H9 (cell line): ENCODE results near the gene MTA1. TPM values are rescaled to one million over a fixed set of nuclear protein-coding genes. Genes with fewer than 3 reads are reported as not detected.
A peak's percentile ranks its signal among the peaks of the same experiment; 100 is the strongest.

Source experiments
- DNase-seq: peaks from one replicate; pipeline ENCODE4 v3.0.0-alpha.2; 2017
- H2AFZ ChIP-seq: one replicate; pipeline ENCODE4 v1.6.1; 2013; ENCODE audit warnings: mild to moderate bottlenecking, low read length, control low read depth, moderate library complexity
- H2AK5ac ChIP-seq: 2 replicates; pipeline ENCODE4 v1.6.1; 2013; ENCODE audit warnings: low read length, control low read depth, mixed read lengths; ENCODE audit not compliant: insufficient read length
- H2BK120ac ChIP-seq: one replicate; pipeline ENCODE4 v1.6.1; 2013; ENCODE audit warnings: low read depth, mild to moderate bottlenecking, low read length, control low read depth, inconsistent platforms; ENCODE audit not compliant: poor library complexity, severe bottlenecking
- H2BK12ac ChIP-seq: 2 replicates; pipeline ENCODE4 v1.6.1; 2013; ENCODE audit warnings: low read length, control low read depth, mixed read lengths, low read depth; ENCODE audit not compliant: insufficient read length
- H2BK15ac ChIP-seq: 2 replicates; pipeline ENCODE4 v1.6.1; 2013; ENCODE audit warnings: low read depth, low read length, control low read depth
- H2BK20ac ChIP-seq: one replicate; pipeline ENCODE4 v1.6.1; 2013; ENCODE audit warnings: low read depth, mild to moderate bottlenecking, low read length, control low read depth, inconsistent platforms; ENCODE audit not compliant: poor library complexity, severe bottlenecking
- H2BK5ac ChIP-seq: 2 replicates; pipeline ENCODE4 v1.6.1; 2013; ENCODE audit warnings: low read length, control low read depth, mixed read lengths; ENCODE audit not compliant: insufficient read length
- H3K14ac ChIP-seq: 2 replicates; pipeline ENCODE4 v1.6.1; 2013; ENCODE audit warnings: low read length, control low read depth; ENCODE audit not compliant: insufficient read depth
- H3K18ac ChIP-seq: 2 replicates; pipeline ENCODE4 v1.6.1; 2013; ENCODE audit warnings: low read depth, mild to moderate bottlenecking, mixed read lengths, low read length, control low read depth; ENCODE audit not compliant: insufficient read length
- H3K23ac ChIP-seq: 2 replicates; pipeline ENCODE4 v1.6.1; 2013; ENCODE audit warnings: low read length, control low read depth, mixed read lengths, low read depth; ENCODE audit not compliant: insufficient read length
- H3K23me2 ChIP-seq: 2 replicates; pipeline ENCODE4 v1.6.1; 2013; ENCODE audit warnings: low read depth, mild to moderate bottlenecking, mixed read lengths, low read length, control low read depth; ENCODE audit not compliant: insufficient read length, poor library complexity, severe bottlenecking
- H3K27ac ChIP-seq: 2 replicates; pipeline ENCODE4 v1.5.1; 2013; ENCODE audit warnings: low read length, control low read depth, mixed read lengths, low read depth; ENCODE audit not compliant: insufficient read length
- H3K27me3 ChIP-seq: 2 replicates; pipeline ENCODE4 v1.6.1; 2013; ENCODE audit warnings: low read length, control low read depth, inconsistent platforms; ENCODE audit not compliant: insufficient read depth
- H3K4ac ChIP-seq: 2 replicates; pipeline ENCODE4 v1.6.1; 2013; ENCODE audit warnings: low read depth, mild to moderate bottlenecking, control low read depth, inconsistent platforms, low read length, moderate library complexity
- H3K4me1 ChIP-seq: 2 replicates; pipeline ENCODE4 v1.6.1; 2013; ENCODE audit warnings: low read length, control low read depth, inconsistent platforms; ENCODE audit not compliant: insufficient read depth
- H3K4me2 ChIP-seq: 2 replicates; pipeline ENCODE4 v1.6.1; 2013; ENCODE audit warnings: low read length, control low read depth, mixed read lengths; ENCODE audit not compliant: insufficient read length, insufficient read depth
- H3K56ac ChIP-seq: 2 replicates; pipeline ENCODE4 v1.6.1; 2013; ENCODE audit warnings: low read depth, mild to moderate bottlenecking, mixed read lengths, low read length, control low read depth; ENCODE audit not compliant: insufficient read length
- H3K79me1 ChIP-seq: 2 replicates; pipeline ENCODE4 v1.6.1; 2013; ENCODE audit warnings: low read depth, mild to moderate bottlenecking, moderate library complexity, low read length, control low read depth, inconsistent platforms; ENCODE audit not compliant: insufficient read depth, poor library complexity, severe bottlenecking
- H3K79me2 ChIP-seq: 2 replicates; pipeline ENCODE4 v1.6.1; 2013; ENCODE audit warnings: low read length, control low read depth, inconsistent platforms; ENCODE audit not compliant: insufficient read depth
- H3K9ac ChIP-seq: 2 replicates; pipeline ENCODE4 v1.6.1; 2013; ENCODE audit warnings: low read length, control low read depth, mixed read lengths; ENCODE audit not compliant: insufficient read length; ENCODE audit errors: extremely low read depth
- H3K9me3 ChIP-seq: one replicate; pipeline ENCODE4 v1.6.1; 2013; ENCODE audit warnings: low read depth, low read length, inconsistent platforms; ENCODE audit not compliant: control insufficient read depth
- H3T11ph ChIP-seq: one replicate; pipeline ENCODE4 v1.6.1; 2013; ENCODE audit warnings: mild to moderate bottlenecking, low read length, control low read depth, inconsistent platforms
- H4K20me1 ChIP-seq: one replicate; pipeline ENCODE4 v1.6.1; 2013; ENCODE audit not compliant: control insufficient read depth, insufficient read length, insufficient read depth
- H4K5ac ChIP-seq: 2 replicates; pipeline ENCODE4 v1.6.1; 2013; ENCODE audit warnings: low read depth, mild to moderate bottlenecking, mixed read lengths, low read length, control low read depth; ENCODE audit not compliant: insufficient read length
- H4K8ac ChIP-seq: replicated peaks from 2 replicates; pipeline ENCODE4 v1.6.1; 2013; ENCODE audit warnings: low read length, control low read depth, mixed read lengths, low read depth; ENCODE audit not compliant: insufficient read length
- H4K91ac ChIP-seq: 2 replicates; pipeline ENCODE4 v1.6.1; 2013; ENCODE audit warnings: low read depth, mild to moderate bottlenecking, moderate library complexity, mixed read lengths, low read length, control low read depth; ENCODE audit not compliant: insufficient read length
- H3K27ac Mint-ChIP-seq, 3 experiments: 2 replicates in 2 of 3; 3 replicates in 1 of 3; pipeline ENCODE4 v1.8.0; 2020 to 2021; ENCODE audit warnings: mixed read lengths in 3 of 3, mild to moderate bottlenecking in 1 of 3, moderate library complexity in 1 of 3
- H3K27me3 Mint-ChIP-seq: 2 replicates; pipeline ENCODE4 v1.8.0; 2021; ENCODE audit warnings: low read depth, mild to moderate bottlenecking, moderate library complexity, mixed read lengths
- H3K36me3 Mint-ChIP-seq, 3 experiments: 2 replicates in 2 of 3; 3 replicates in 1 of 3; pipeline ENCODE4 v1.8.0; 2020 to 2021; ENCODE audit warnings: low read depth in 3 of 3, mixed read lengths in 3 of 3; ENCODE audit not compliant: insufficient read depth in 1 of 3
- H3K4me1 Mint-ChIP-seq, 2 experiments: 2 replicates each; pipeline ENCODE4 v1.8.0; 2020; ENCODE audit warnings: mixed read lengths in 2 of 2
- H3K4me3 Mint-ChIP-seq, 2 experiments: 2 replicates in 1 of 2; 3 replicates in 1 of 2; pipeline ENCODE4 v1.8.0; 2020 to 2021; ENCODE audit warnings: mild to moderate bottlenecking in 2 of 2, mixed read lengths in 2 of 2, moderate library complexity in 1 of 2
- H3K9me3 Mint-ChIP-seq, 2 experiments: 2 replicates in 1 of 2; 3 replicates in 1 of 2; pipeline ENCODE4 v1.8.0; 2020; ENCODE audit warnings: mild to moderate bottlenecking in 2 of 2, mixed read lengths in 2 of 2, moderate library complexity in 1 of 2
- CTCF ChIP-seq: fragments of 200-600 bp; sonication (generic); conservative IDR thresholded peaks from 3 replicates; pipeline ENCODE4 v1.8.0; 2021; ENCODE audit warnings: antibody characterized with exemption, mild to moderate bottlenecking
- WGBS: extraction: QIAGEN DNeasy Blood & Tissue Kit; methylation state at CpG from one replicate; pipeline ENCODE4 v1.1.7; 2013; ENCODE audit warnings: missing lambda C conversion rate, low lambda C conversion rate, mixed read lengths; ENCODE audit not compliant: insufficient read length; ENCODE audit errors: extremely low coverage; 5-methylcytosine and 5-hydroxymethylcytosine counted together
- total RNA-seq: library from RNA; stranded (reverse); gene quantifications from 2 replicates; pipeline ENCODE4 v1.2.1, GENCODE V29; 2021

Gene MTA1
- total RNA-seq, 1 experiment from 2014 or later: 230 TPM

- H3K4me2 ChIP-seq: peak overlapping the region; percentile 34
- peaks cover 0 to 6% of the 10 kb centered on the region in 2 experiments; a peak in 1 of 5 replicates for H3K9me3 Mint-ChIP-seq
- no peaks in the 10 kb centered on the region for H3K4me1 ChIP-seq
- no peak overlapping the region for H2BK20ac ChIP-seq
- H3K9me3 ChIP-seq: no peaks in the 10 kb centered on the region
- peaks cover 88% of the 10 kb centered on the region for H3K27me3 Mint-ChIP-seq
- no peak overlapping the region for H3K56ac ChIP-seq
- no peak overlapping the region for H3K27ac ChIP-seq
- no peak overlapping the region for H2BK12ac ChIP-seq
- H4K91ac ChIP-seq: no peak overlapping the region
- H3K14ac ChIP-seq: peak overlapping the region; percentile 66; the same call in 1 of the 2 replicates
- no peak for TF ChIP-seq CTCF
- H2BK5ac ChIP-seq: no peak overlapping the region
- H4K20me1 ChIP-seq: peaks cover 3% of the 10 kb centered on the region
- peaks cover 6 to 25% of the 10 kb centered on the region in 2 experiments; a peak in 3 of 4 replicates for H3K4me1 Mint-ChIP-seq
- no peaks in the 10 kb centered on the region for H3K79me2 ChIP-seq
- H3K4me3 Mint-ChIP-seq: peak overlapping the region; percentile 46 to 60; a peak in 4 of 5 replicates
- H3K79me1 ChIP-seq: no peaks in the 10 kb centered on the region
- no peak overlapping the region for H2AK5ac ChIP-seq
- no peak overlapping the region for H3K4ac ChIP-seq
- H3K27me3 ChIP-seq: peaks cover 12% of the 10 kb centered on the region
- WGBS: no CpG with 5 or more reads among the region's 86 CpGs
- peak overlapping the region; percentile 32 for H3K18ac ChIP-seq
- H2AFZ ChIP-seq: no peak overlapping the region
- no peak overlapping the region for H3T11ph ChIP-seq
- H3K23me2 ChIP-seq: peaks cover 8% of the 10 kb centered on the region
- peaks cover 0 to 3% (median 0%) of the 10 kb centered on the region in 3 experiments; a peak in 2 of 7 replicates for H3K36me3 Mint-ChIP-seq
- no peak overlapping the region for H4K5ac ChIP-seq
- H4K8ac ChIP-seq: no peak overlapping the region
- H3K9ac ChIP-seq: no peak overlapping the region
- H2BK120ac ChIP-seq: no peak overlapping the region
- H3K23ac ChIP-seq: no peak overlapping the region
- DNase-seq: peak; percentile 65
- no peak overlapping the region for H2BK15ac ChIP-seq
- no peak overlapping the region for H3K27ac Mint-ChIP-seq
Measured at GRCh38 chr14:105411017-105411941, 8.3 kb upstream of the MTA1 start.
